H9 (cell line): ENCODE measurements around the gene GALE. TPM values are rescaled to one million over a fixed set of nuclear protein-coding genes. Genes with fewer than 3 reads are reported as not detected.
"Not testable (repeated sequence)": the region's sequence is repeated elsewhere in the genome, so short reads cannot be mapped to it uniquely, and the experiment has no call there.

Source experiments
- DNase-seq: peaks from one replicate; pipeline ENCODE4 v3.0.0-alpha.2; 2017
- H2AFZ ChIP-seq: one replicate; pipeline ENCODE4 v1.6.1; 2013; ENCODE audit warnings: mild to moderate bottlenecking, low read length, control low read depth, moderate library complexity
- H2AK5ac ChIP-seq: 2 replicates; pipeline ENCODE4 v1.6.1; 2013; ENCODE audit warnings: low read length, control low read depth, mixed read lengths; ENCODE audit not compliant: insufficient read length
- H2BK120ac ChIP-seq: one replicate; pipeline ENCODE4 v1.6.1; 2013; ENCODE audit warnings: low read depth, mild to moderate bottlenecking, low read length, control low read depth, inconsistent platforms; ENCODE audit not compliant: poor library complexity, severe bottlenecking
- H2BK12ac ChIP-seq: 2 replicates; pipeline ENCODE4 v1.6.1; 2013; ENCODE audit warnings: low read length, control low read depth, mixed read lengths, low read depth; ENCODE audit not compliant: insufficient read length
- H2BK15ac ChIP-seq: 2 replicates; pipeline ENCODE4 v1.6.1; 2013; ENCODE audit warnings: low read depth, low read length, control low read depth
- H2BK20ac ChIP-seq: one replicate; pipeline ENCODE4 v1.6.1; 2013; ENCODE audit warnings: low read depth, mild to moderate bottlenecking, low read length, control low read depth, inconsistent platforms; ENCODE audit not compliant: poor library complexity, severe bottlenecking
- H2BK5ac ChIP-seq: 2 replicates; pipeline ENCODE4 v1.6.1; 2013; ENCODE audit warnings: low read length, control low read depth, mixed read lengths; ENCODE audit not compliant: insufficient read length
- H3K14ac ChIP-seq: 2 replicates; pipeline ENCODE4 v1.6.1; 2013; ENCODE audit warnings: low read length, control low read depth; ENCODE audit not compliant: insufficient read depth
- H3K18ac ChIP-seq: 2 replicates; pipeline ENCODE4 v1.6.1; 2013; ENCODE audit warnings: low read depth, mild to moderate bottlenecking, mixed read lengths, low read length, control low read depth; ENCODE audit not compliant: insufficient read length
- H3K23ac ChIP-seq: 2 replicates; pipeline ENCODE4 v1.6.1; 2013; ENCODE audit warnings: low read length, control low read depth, mixed read lengths, low read depth; ENCODE audit not compliant: insufficient read length
- H3K23me2 ChIP-seq: 2 replicates; pipeline ENCODE4 v1.6.1; 2013; ENCODE audit warnings: low read depth, mild to moderate bottlenecking, mixed read lengths, low read length, control low read depth; ENCODE audit not compliant: insufficient read length, poor library complexity, severe bottlenecking
- H3K27ac ChIP-seq: 2 replicates; pipeline ENCODE4 v1.5.1; 2013; ENCODE audit warnings: low read length, control low read depth, mixed read lengths, low read depth; ENCODE audit not compliant: insufficient read length
- H3K27me3 ChIP-seq: 2 replicates; pipeline ENCODE4 v1.6.1; 2013; ENCODE audit warnings: low read length, control low read depth, inconsistent platforms; ENCODE audit not compliant: insufficient read depth
- H3K4ac ChIP-seq: 2 replicates; pipeline ENCODE4 v1.6.1; 2013; ENCODE audit warnings: low read depth, mild to moderate bottlenecking, control low read depth, inconsistent platforms, low read length, moderate library complexity
- H3K4me1 ChIP-seq: 2 replicates; pipeline ENCODE4 v1.6.1; 2013; ENCODE audit warnings: low read length, control low read depth, inconsistent platforms; ENCODE audit not compliant: insufficient read depth
- H3K4me2 ChIP-seq: 2 replicates; pipeline ENCODE4 v1.6.1; 2013; ENCODE audit warnings: low read length, control low read depth, mixed read lengths; ENCODE audit not compliant: insufficient read length, insufficient read depth
- H3K56ac ChIP-seq: 2 replicates; pipeline ENCODE4 v1.6.1; 2013; ENCODE audit warnings: low read depth, mild to moderate bottlenecking, mixed read lengths, low read length, control low read depth; ENCODE audit not compliant: insufficient read length
- H3K79me1 ChIP-seq: 2 replicates; pipeline ENCODE4 v1.6.1; 2013; ENCODE audit warnings: low read depth, mild to moderate bottlenecking, moderate library complexity, low read length, control low read depth, inconsistent platforms; ENCODE audit not compliant: insufficient read depth, poor library complexity, severe bottlenecking
- H3K79me2 ChIP-seq: 2 replicates; pipeline ENCODE4 v1.6.1; 2013; ENCODE audit warnings: low read length, control low read depth, inconsistent platforms; ENCODE audit not compliant: insufficient read depth
- H3K9ac ChIP-seq: 2 replicates; pipeline ENCODE4 v1.6.1; 2013; ENCODE audit warnings: low read length, control low read depth, mixed read lengths; ENCODE audit not compliant: insufficient read length; ENCODE audit errors: extremely low read depth
- H3K9me3 ChIP-seq: one replicate; pipeline ENCODE4 v1.6.1; 2013; ENCODE audit warnings: low read depth, low read length, inconsistent platforms; ENCODE audit not compliant: control insufficient read depth
- H3T11ph ChIP-seq: one replicate; pipeline ENCODE4 v1.6.1; 2013; ENCODE audit warnings: mild to moderate bottlenecking, low read length, control low read depth, inconsistent platforms
- H4K20me1 ChIP-seq: one replicate; pipeline ENCODE4 v1.6.1; 2013; ENCODE audit not compliant: control insufficient read depth, insufficient read length, insufficient read depth
- H4K5ac ChIP-seq: 2 replicates; pipeline ENCODE4 v1.6.1; 2013; ENCODE audit warnings: low read depth, mild to moderate bottlenecking, mixed read lengths, low read length, control low read depth; ENCODE audit not compliant: insufficient read length
- H4K8ac ChIP-seq: replicated peaks from 2 replicates; pipeline ENCODE4 v1.6.1; 2013; ENCODE audit warnings: low read length, control low read depth, mixed read lengths, low read depth; ENCODE audit not compliant: insufficient read length
- H4K91ac ChIP-seq: 2 replicates; pipeline ENCODE4 v1.6.1; 2013; ENCODE audit warnings: low read depth, mild to moderate bottlenecking, moderate library complexity, mixed read lengths, low read length, control low read depth; ENCODE audit not compliant: insufficient read length
- H3K27ac Mint-ChIP-seq, 3 experiments: 2 replicates in 2 of 3; 3 replicates in 1 of 3; pipeline ENCODE4 v1.8.0; 2020 to 2021; ENCODE audit warnings: mixed read lengths in 3 of 3, mild to moderate bottlenecking in 1 of 3, moderate library complexity in 1 of 3
- H3K27me3 Mint-ChIP-seq: 2 replicates; pipeline ENCODE4 v1.8.0; 2021; ENCODE audit warnings: low read depth, mild to moderate bottlenecking, moderate library complexity, mixed read lengths
- H3K36me3 Mint-ChIP-seq, 3 experiments: 2 replicates in 2 of 3; 3 replicates in 1 of 3; pipeline ENCODE4 v1.8.0; 2020 to 2021; ENCODE audit warnings: low read depth in 3 of 3, mixed read lengths in 3 of 3; ENCODE audit not compliant: insufficient read depth in 1 of 3
- H3K4me1 Mint-ChIP-seq, 2 experiments: 2 replicates each; pipeline ENCODE4 v1.8.0; 2020; ENCODE audit warnings: mixed read lengths in 2 of 2
- H3K4me3 Mint-ChIP-seq, 2 experiments: 2 replicates in 1 of 2; 3 replicates in 1 of 2; pipeline ENCODE4 v1.8.0; 2020 to 2021; ENCODE audit warnings: mild to moderate bottlenecking in 2 of 2, mixed read lengths in 2 of 2, moderate library complexity in 1 of 2
- H3K9me3 Mint-ChIP-seq, 2 experiments: 2 replicates in 1 of 2; 3 replicates in 1 of 2; pipeline ENCODE4 v1.8.0; 2020; ENCODE audit warnings: mild to moderate bottlenecking in 2 of 2, mixed read lengths in 2 of 2, moderate library complexity in 1 of 2
- CTCF ChIP-seq: fragments of 200-600 bp; sonication (generic); conservative IDR thresholded peaks from 3 replicates; pipeline ENCODE4 v1.8.0; 2021; ENCODE audit warnings: antibody characterized with exemption, mild to moderate bottlenecking
- WGBS: extraction: QIAGEN DNeasy Blood & Tissue Kit; methylation state at CpG from one replicate; pipeline ENCODE4 v1.1.7; 2013; ENCODE audit warnings: missing lambda C conversion rate, low lambda C conversion rate, mixed read lengths; ENCODE audit not compliant: insufficient read length; ENCODE audit errors: extremely low coverage; 5-methylcytosine and 5-hydroxymethylcytosine counted together
- total RNA-seq: library from RNA; stranded (reverse); gene quantifications from 2 replicates; pipeline ENCODE4 v1.2.1, GENCODE V29; 2021

The GALE gene
- total RNA-seq, 1 experiment from 2014 or later, result 36.0 TPM

GRCh38 chr1:23803674-23804073 is 3.1 kb upstream of the GALE start:
- Histone ChIP-seq H3K27me3 (no peaks in the 10 kb centered on the region), H3K9me3 (no peaks in the 10 kb centered on the region), H3K56ac (no peak overlapping the region), H2BK15ac (no peak overlapping the region), H3K14ac (no peak overlapping the region), H2BK12ac (no peak overlapping the region), H4K5ac (no peak overlapping the region), H3K4me2 (no peak overlapping the region), H2AFZ (no peak overlapping the region), H3K23me2 (peaks cover 11% of the 10 kb centered on the region), H2BK20ac (no peak overlapping the region), H3T11ph (no peak overlapping the region), H4K8ac (no peak overlapping the region), H3K23ac (no peak overlapping the region), H3K4me1 (no peaks in the 10 kb centered on the region; the same call in 1 of the 2 replicates), H3K4ac (no peak overlapping the region), H2BK120ac (no peak overlapping the region), H4K20me1 (no peaks in the 10 kb centered on the region), H2AK5ac (no peak overlapping the region), H4K91ac (no peak overlapping the region), H3K79me2 (no peaks in the 10 kb centered on the region), H3K18ac (no peak overlapping the region), H3K27ac (no peak overlapping the region), H3K9ac (no peak overlapping the region), H3K79me1 (no peaks in the 10 kb centered on the region), H2BK5ac (no peak overlapping the region)
- no peaks in the 10 kb centered on the region for H3K9me3 Mint-ChIP-seq
- no peak for TF ChIP-seq CTCF
- peaks cover 11% of the 10 kb centered on the region for H3K27me3 Mint-ChIP-seq
- peaks cover 0 to 9% (median 5%) of the 10 kb centered on the region in 3 experiments; a peak in 3 of 7 replicates for H3K36me3 Mint-ChIP-seq
- DNase-seq, result no peak
- no peak overlapping the region for H3K4me3 Mint-ChIP-seq
- H3K4me1 Mint-ChIP-seq, result peaks cover 9 to 11% of the 10 kb centered on the region in 2 experiments
- WGBS, result no CpG with 5 or more reads among the region's 5 CpGs
- H3K27ac Mint-ChIP-seq, result no peak overlapping the region

GRCh38 chr1:23802809-23803342 is 2.3 kb upstream of the GALE start:
- H4K8ac ChIP-seq, H2BK12ac ChIP-seq, H3K56ac ChIP-seq, H3K4ac ChIP-seq, H2BK5ac ChIP-seq, H2AFZ ChIP-seq, H2BK20ac ChIP-seq, H2BK120ac ChIP-seq, H3K4me1 ChIP-seq, H3K9ac ChIP-seq, H3K9me3 ChIP-seq, H3K79me1 ChIP-seq, H3K23ac ChIP-seq, H3K27ac Mint-ChIP-seq, H4K5ac ChIP-seq, H3K18ac ChIP-seq, H3K4me2 ChIP-seq, H3K14ac ChIP-seq, H2AK5ac ChIP-seq, H3K27ac ChIP-seq, H3T11ph ChIP-seq, H3K79me2 ChIP-seq, H3K9me3 Mint-ChIP-seq, H3K27me3 ChIP-seq, H4K91ac ChIP-seq, DNase-seq, H3K4me3 Mint-ChIP-seq, H4K20me1 ChIP-seq, H2BK15ac ChIP-seq: not testable (repeated sequence)
- H3K23me2 ChIP-seq, result peaks cover 11% of the 10 kb centered on the region
- peaks cover 9 to 11% of the 10 kb centered on the region in 2 experiments for H3K4me1 Mint-ChIP-seq
- peaks cover under 1 to 15% (median 11%) of the 10 kb centered on the region in 3 experiments; a peak in 5 of 7 replicates for H3K36me3 Mint-ChIP-seq
- peaks cover 11% of the 10 kb centered on the region for H3K27me3 Mint-ChIP-seq
- no CpG with 5 or more reads among the region's 7 CpGs for WGBS
